Measurements from ENCODE around the gene PDP2. TPM values are rescaled to one million over a fixed set of nuclear protein-coding genes. Genes with fewer than 3 reads are reported as not detected.

PDP2 gene
- total RNA-seq, 4 donors from 2014 or later = 17.9 to 48.2 (median 20.5) TPM

DNA sequence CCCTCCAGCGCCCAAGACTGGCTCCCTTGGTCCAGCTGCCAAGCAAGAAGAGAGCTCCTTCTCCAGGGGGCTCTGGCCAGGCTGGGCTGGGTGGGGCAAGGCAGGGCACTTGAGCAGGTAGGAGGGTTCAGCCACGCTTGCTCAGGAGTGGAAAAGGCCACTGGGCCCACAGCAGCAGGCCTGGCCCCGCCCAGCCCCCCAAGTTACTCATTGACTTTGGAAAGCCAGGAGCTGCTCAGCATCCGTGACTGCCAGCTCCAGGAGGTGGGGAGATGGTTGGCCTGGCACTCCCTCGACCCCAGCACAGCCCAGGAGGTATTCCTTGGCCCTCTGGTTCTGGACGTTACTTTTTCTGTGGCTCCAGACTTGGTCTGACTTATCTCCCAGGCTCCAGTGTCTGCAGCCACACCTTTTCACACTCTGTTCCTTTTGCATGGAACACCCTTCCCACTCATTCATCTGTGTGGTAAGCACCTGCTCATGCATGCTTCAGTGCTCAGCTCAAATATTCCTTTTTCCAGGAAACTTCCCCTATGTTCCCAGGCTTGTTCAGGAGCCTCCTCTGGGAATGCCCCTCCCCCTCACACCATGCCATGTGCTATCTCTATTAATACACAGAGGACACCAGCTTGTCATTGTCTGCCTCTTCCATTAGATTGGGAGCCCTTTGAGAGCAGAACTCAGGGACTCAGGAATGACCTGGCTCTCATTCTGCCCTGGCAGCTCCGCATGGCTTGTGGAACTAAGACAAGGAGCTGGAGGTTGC is 38.7 kb downstream of the PDP2 start, which contains the start of gene CDH16:
TSS of gene CDH16 (minus strand) at position 83 of the 766 bp plus-strand sequence. CDS start 820 bp downstream, outside the sequence.
- DNase-seq (ENCODE audit: low spot score) (no peak), ATAC-seq (ENCODE audit: low FRiP score) (no peak)
- TF ChIP-seq CTCF (IDR thresholded peaks at IDR 0.05) = no peak

DNA sequence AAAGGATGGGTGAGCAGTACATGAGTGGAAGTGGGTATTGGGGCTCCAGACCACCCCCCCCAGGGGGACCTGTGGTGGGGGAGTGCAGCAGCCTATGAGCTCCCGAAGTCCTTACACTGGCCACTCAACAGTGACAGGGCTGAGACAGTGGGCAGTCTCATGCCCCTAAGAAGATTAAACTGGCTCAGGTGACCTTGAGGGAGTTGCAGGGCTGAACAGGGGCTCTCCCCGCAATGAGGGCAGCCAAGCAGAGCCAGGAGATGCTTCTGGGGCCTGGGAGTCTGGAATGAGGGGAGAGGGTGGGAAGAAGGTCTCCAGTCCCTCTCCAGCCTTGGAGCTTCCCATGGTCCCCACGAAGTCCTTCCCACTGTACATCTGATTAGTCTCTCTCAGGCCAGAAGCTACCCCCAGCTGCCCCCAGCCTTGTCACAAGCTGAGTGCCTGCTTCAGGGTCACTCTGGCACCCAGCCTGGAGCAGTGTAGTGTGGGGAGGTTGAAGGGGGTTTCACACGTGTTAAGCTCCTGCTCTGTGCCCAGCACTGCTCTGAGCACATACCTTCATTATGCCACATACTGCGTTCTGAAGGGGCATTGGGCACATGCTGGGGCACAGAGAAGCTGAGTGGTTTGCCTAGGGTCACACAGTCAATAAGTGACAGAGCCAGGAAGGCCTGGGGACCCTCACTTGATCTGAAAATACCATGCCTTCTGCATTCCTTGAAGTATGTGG is 39.4 kb downstream of the PDP2 start:
- DNase-seq (ENCODE audit: low spot score) = no peak
- TF ChIP-seq CTCF (IDR thresholded peaks at IDR 0.05) = no peak
- no peak for ATAC-seq (ENCODE audit: low FRiP score)

- ATAC-seq (ENCODE audit: low FRiP score) (no peak), DNase-seq (ENCODE audit: low spot score) (no peak)
- TF ChIP-seq CTCF (IDR thresholded peaks at IDR 0.05) = no peak
Measured at GRCh38 chr16:66920299-66920590, 39.9 kb downstream of the PDP2 start.

DNA sequence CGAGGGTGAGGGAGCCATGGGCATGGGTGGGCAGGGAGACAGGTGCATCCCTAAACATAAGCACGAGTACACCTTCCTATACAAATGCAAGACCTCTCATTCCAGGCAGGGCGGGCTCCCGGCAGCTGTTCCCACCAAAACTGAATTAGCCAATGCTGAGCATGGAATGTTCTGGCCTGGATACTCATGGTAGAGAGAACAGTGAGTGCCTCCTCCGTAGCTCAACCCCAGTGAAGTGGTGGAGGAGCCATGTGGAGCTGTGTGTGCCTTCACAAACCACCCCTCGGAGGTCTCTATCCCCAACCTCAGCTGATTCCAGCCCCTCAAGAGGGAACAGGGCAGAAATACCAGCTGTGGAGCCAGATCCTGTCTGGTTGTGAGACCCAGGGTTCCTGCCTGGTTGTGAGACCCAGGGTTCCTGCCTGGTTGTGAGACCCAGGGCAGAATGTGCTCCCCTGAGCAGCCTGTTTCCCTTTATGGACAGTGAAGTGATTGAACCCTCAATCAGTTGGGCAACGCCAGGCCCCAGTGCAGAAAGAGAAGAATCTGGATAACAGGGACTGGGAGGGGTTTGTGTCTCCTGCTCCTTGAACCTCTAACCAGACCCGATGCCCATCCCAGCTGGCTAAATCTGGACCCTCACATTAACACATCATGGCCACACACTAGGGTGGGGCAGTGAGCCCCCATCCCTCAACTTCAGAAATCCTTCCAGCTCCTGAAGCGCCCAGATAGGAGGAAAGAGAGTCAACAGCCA is 40.8 kb downstream of the PDP2 start:
- TF ChIP-seq CTCF (IDR thresholded peaks at IDR 0.05) = no peak
- no peak for DNase-seq (ENCODE audit: low spot score)
- no peak for ATAC-seq (ENCODE audit: low FRiP score)

DNA sequence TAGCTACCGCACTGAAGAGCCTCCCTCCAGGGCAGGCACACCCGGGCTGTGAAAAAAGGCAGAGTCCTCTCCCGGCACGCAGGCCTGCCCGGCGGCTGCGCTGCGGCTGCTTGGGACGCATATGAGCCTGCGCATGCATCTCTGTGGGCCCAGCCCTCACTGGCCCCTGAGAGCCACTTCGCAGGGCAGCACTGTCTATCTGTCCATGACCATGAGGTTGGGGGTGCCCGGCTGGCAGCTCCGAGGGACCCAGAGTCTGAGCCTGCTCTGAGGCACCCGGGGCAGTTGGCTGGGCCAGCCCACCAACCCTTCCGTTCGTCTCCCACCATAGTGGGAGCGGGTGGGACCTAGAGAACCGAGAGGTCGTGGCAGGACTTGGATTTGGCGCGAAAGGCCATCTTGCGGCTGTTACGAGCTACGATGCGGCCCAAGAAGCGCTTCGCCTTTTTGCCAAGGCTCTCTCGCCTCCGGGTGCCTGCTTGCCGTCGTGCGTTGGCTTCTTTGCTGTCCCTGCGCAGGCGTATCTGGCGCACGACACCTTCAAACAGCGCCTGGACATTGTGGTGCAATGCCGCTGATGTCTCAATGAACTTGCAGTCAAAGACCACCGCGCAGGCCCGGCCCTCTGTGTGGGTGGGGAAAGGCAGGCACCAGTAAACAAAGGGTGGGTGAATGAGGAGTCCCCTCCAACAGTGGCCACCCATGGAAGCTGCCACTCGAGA is 41.6 kb downstream of the PDP2 start:
- TF ChIP-seq CTCF (IDR thresholded peaks at IDR 0.05) = no peak
- DNase-seq (ENCODE audit: low spot score) (no peak), ATAC-seq (ENCODE audit: low FRiP score) (no peak)

DNA sequence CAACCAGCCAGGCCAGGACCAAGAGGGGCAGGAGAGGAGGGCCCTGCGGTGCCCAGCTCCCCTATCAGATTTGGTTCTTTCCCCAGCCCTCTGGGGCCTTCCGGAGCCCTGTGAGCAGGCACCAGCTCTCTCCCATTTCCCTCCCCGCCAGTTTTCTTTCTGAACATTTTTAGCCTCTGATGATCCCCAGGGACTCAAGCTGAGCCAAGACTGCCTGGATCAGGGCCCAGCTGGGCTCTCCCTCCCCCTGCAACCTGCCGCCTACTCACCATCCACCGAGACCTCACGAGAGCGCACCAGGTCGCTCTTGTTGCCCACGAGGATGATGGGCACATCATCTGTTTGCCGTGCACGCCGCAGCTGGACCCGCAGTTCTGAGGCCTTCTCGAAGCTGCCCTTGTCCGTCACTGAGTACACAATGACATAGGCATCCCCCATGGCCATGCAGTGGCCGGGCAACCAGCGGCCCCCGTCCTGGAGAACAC is 43.0 kb downstream of the PDP2 start:
- peak; percentile 60 for ATAC-seq (ENCODE audit: low FRiP score)
- no peak for TF ChIP-seq CTCF (IDR thresholded peaks at IDR 0.05)
- DNase-seq (ENCODE audit: low spot score) = no peak

Measured in omental fat pad (tissue), 4 donors.